SH-SY5Y (cell line): ENCODE results near the gene UBE2G1.

Source experiments
- GATA2 ChIP-seq: IDR thresholded peaks from 2 replicates; pipeline ENCODE4 v1.6.1; 2011; ENCODE audit warnings: mild to moderate bottlenecking, low read depth, low read length
- GATA3 ChIP-seq: IDR thresholded peaks from 2 replicates; pipeline ENCODE4 v1.6.1; 2011; ENCODE audit warnings: low read depth, mild to moderate bottlenecking, low read length, moderate library complexity

- no peak for TF ChIP-seq GATA2
- no peak for TF ChIP-seq GATA3
Observed at GRCh38 chr17:4249452-4250029, 116.9 kb downstream of the UBE2G1 start.
